HG03103 (cell line): ENCODE measurements around the gene MED12L.

ENCODE experiments used
- ATAC-seq: cut with Tn5 transposase; IDR thresholded peaks from one replicate; pipeline ENCODE4 v1.9.1; 2021; ENCODE audit warnings: low read depth; ENCODE audit not compliant: unreplicated experiment

MED12L gene

DNA sequence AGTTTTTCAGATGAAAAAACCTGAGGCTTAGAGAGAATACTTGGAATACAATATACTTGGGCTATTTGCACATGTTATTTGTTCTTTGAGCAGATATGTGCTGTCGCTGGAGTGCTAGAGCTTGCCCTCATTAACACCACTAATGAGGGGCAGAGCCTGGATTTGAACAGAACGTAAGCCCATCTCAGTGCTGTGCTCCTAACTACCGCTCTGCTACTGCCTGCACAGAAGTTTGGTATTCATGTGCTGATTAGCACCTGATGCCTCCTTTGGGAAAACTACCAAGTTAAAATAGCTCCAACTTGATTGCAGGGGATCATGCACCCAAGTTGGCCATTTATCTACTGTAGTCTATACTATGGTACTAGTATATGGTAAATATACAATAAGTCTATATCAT is 227.5 kb downstream of the MED12L start:
- ATAC-seq, result no peak

DNA sequence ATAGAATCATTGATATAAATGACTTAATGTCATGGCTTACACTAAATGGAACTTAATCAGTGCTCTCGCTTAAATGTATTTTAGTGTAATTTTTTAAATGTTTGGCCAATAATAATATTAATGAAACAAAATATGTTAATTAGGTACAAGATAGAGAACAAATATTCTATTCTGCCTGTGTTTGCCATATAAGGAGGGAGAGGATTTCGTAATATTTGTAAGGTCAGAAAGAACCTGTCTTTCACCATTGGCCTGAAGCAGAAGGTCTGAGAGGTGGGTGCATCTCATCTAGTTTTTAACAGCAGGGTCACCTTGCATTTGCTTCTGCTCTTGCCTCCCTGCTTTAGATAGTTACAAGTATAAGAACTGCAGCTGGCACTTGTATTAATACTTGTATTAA is 228.7 kb downstream of the MED12L start:
- no peak for ATAC-seq

DNA sequence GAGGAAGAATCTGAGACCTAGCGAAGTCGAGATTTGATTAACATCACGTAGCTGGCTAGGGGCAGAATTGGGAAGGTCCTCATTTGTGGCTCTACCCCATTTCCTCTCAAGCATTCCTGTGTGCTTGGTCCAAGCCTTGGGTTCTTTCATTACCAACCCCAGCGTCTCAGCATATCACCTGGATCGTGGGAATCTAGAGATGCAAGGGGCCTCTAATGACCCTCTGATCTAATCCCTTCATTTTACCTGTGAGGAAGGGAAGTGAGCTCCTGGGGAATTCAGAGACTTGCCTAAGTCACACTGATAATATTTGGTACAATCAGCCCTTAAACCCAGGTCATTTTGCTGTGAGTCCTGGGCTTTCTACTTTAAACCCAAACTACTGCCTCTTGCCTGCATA is 229.1 kb downstream of the MED12L start:
- no peak for ATAC-seq

DNA sequence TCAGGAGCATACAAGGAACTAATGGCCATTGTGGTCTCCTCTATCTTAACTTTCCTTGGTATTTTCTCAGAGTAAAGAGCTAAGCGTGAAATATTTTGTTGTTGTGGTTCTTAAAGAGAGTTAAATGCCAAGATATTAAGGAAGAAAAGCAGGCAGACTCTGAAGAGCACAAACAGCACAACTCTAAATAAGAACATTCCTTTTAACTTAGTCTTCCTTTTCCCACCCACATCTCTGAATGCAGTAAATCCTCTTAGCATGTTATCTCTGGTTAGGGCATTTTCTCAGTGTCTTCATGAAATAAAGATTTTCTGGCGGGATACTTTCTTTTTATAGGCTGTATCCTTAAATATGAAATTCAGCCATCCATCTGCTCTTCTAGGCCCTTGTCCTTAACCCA is 229.7 kb downstream of the MED12L start:
- ATAC-seq, result no peak

GRCh38 chr3:151315846-151316245 is 230.4 kb downstream of the MED12L start:
- no peak for ATAC-seq

GRCh38 chr3:151316267-151316991 is 231.0 kb downstream of the MED12L start, which contains the start of gene GPR87:
GPR87 (minus strand) TSS chr3:151316820; CDS start chr3:151300100, 16,720 bp downstream.
- ATAC-seq, result no peak

DNA sequence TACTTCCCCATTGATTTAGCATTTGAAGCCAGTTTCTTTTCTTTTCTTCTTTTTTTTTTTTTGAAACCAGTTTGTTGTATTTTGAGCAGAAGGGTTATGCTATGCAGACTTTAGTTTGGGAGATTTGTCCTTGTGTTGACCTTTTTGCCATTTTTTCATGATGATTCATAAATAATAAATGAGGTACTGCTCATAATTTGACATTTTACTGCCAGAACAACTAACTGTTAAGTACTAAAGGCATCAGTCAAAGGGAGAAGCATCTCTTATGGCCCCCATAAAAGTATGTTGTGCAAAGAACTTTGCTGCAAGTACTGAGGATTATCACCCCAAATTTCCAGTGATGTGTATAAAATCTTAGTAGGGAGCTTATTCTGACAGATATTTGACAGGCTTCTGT is 232.8 kb downstream of the MED12L start:
- ATAC-seq, result no peak

DNA sequence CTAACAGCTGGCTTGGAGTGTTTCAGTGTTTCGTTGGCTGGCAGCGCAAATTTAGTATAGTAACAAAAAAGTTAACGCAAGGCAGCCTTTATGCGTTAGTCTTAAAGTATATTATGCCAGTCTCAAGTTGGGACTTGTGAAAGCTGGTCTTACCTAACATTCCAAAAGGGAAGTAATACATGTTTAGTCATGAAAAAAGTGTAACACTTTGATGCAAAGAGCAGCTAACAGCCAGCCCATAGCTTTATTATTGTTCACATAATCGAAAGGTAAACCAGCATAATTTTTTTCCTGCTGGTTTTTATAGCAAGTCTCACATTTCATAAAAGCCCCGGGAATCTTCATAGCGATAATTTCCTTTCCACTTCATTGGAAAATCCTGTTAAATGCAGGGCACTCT is 233.5 kb downstream of the MED12L start:
- no peak for ATAC-seq

GRCh38 chr3:151319628-151320027 is 234.2 kb downstream of the MED12L start:
- no peak for ATAC-seq

GRCh38 chr3:151320131-151320530 is 234.7 kb downstream of the MED12L start:
- no peak for ATAC-seq

GRCh38 chr3:151321526-151321925 is 236.1 kb downstream of the MED12L start:
- no peak for ATAC-seq

- no peak for ATAC-seq
Observed at GRCh38 chr3:151322511-151322910, 237.0 kb downstream of the MED12L start.

DNA sequence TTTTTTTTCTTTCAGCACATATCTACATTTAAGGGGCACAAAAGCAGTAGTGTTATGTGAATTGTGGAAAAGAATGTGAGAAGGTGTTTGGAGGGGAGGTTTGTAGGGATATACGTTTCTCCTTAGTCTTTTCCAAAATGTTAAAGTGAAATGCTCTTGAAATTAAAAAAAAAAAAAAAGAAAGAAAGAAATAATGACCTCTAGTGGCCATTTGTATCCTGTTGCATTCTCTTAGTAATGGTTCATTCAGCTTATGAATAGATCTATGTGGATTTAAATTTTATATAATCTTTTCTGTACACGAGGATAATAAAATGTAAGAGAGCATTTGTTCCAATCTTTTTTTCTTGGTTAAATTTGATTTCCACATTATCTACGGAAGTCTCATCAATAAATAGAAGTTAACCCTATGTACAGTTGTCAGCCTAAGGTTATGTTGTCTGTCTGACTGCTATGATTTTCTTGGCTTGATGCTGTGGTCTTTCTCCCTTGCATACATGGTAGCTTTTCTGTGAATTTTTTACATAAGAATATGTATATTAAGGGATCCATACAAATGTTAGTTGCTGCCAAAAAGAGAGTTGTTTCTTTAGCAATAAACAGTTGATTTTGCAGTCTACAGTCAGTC is 242.2 kb downstream of the MED12L start:
- no peak for ATAC-seq

GRCh38 chr3:151328298-151328995 is 243.0 kb downstream of the MED12L start:
- no peak for ATAC-seq

DNA sequence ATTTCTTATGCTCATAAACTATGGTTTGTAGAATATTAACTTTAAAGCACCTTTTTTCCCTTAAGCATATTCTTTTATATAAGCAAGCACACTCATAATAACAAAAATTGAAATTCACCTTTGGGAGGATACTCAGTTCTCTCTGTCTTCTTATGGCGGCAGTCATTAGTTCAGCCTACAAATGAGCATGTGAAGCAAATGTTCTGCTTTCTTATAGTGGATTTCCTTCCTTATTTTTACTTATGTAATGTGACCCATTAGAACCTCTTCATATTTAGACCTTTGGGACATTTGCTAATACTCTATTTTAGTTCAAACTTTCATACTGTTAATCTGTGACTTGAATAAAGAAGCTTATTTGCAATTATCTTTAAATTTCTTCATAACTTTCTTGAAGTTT is 243.9 kb downstream of the MED12L start, which contains the start of gene P2RY13:
Gene P2RY13, minus strand, starts transcription at position 187 of the 400 bp plus-strand sequence. Its CDS starts 21 bp downstream, at position 166.
- ATAC-seq, result no peak

DNA sequence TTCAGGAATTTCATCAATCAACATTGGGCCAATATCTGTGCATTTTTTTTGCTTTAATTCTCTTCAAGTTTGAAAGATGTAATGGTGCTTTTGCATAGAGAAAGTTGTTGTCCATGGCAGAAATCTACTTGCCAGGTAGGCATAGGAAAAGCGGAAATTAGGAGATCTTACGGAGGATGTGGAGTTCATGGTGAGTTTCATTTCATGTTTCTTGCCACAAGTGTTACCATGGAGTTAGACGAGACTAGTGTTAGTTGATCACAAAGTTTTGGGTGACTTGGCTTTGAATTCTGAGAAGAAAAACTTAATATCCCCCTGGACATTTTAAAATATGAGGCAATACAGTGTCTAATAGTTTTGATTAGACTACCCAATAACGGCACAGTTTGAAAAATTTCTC is 244.9 kb downstream of the MED12L start:
- ATAC-seq, result no peak

GRCh38 chr3:151330899-151331298 is 245.4 kb downstream of the MED12L start:
- ATAC-seq, result no peak

- no peak for ATAC-seq
Observed at GRCh38 chr3:151331696-151332095, 246.2 kb downstream of the MED12L start.

DNA sequence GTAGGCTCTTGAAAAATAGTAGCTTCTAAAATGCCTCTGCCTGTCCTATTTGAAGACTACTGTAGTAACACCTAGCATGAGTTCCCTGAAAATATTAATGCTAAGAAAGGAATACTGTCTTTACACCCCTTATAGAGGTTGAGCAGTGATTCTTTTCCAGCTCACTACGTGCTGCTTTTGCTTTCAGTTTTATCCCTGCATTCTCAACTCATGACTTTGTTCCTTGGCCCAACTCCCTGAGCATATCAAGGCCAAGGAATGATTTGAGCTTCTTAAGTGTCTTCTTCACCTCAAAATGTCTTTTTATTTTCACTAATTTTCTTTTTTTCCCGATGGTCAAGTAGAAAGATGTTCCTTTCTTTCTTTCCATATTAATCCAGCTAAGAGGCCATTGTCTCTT is 260.4 kb downstream of the MED12L start:
- ATAC-seq, result no peak

GRCh38 chr3:151346292-151346691 is 260.8 kb downstream of the MED12L start:
- no peak for ATAC-seq

- ATAC-seq, result no peak
Observed at GRCh38 chr3:151347432-151347831, 262.0 kb downstream of the MED12L start.

DNA sequence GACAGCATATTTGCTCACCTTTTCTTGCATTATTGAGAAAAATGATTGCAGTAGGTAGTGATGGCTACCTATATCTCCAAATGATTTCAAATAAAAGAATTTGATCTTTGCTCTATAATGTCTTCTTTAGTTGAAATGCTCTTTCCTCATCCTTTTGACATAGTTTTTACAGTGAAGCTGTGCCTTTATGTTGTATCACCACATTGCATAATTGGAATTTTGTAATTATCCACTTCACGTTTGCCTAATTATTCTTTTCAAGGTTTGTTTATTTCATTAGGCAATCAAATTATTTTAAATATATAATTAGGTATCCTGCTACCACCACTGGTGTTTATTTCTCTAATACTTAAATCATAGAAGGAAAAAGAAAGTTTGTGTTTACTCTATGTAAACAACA is 265.2 kb downstream of the MED12L start:
- ATAC-seq, result no peak
